CD4-positive, alpha-beta T cell (primary cell): Measurements from ENCODE around the gene GALNT2. TPM values are rescaled to one million over a fixed set of nuclear protein-coding genes. Genes with fewer than 3 reads are reported as not detected.

ENCODE experiments used
- ATAC-seq: fragments of 200-7000 bp; cut with Tn5 transposase; one replicate; pipeline ENCODE4 v1.10.0; 2022; ENCODE audit warnings: mild to moderate bottlenecking; ENCODE audit not compliant: poor library complexity
- CTCF ChIA-PET: fragments of 350-600 bp; sonication (Branson Sonifier 250); formaldehyde crosslinking; loops from one replicate; lab custom pipeline; 2021; ENCODE audit warnings: antibody characterized with exemption, inconsistent platforms; lab: Charles Lee
- POLR2A ChIA-PET: fragments of 350-600 bp; sonication (Branson Sonifier 250); formaldehyde crosslinking; loops from one replicate; lab custom pipeline; 2021; ENCODE audit warnings: antibody characterized with exemption, inconsistent platforms; lab: Charles Lee
- DNase-seq, 14 experiments: peaks; one replicate each; pipeline ENCODE4 v3.0.0-alpha.2; 2013 to 2020; ENCODE audit warnings: mixed read lengths in 2 of 14
- H3K27ac ChIP-seq, 2 donors: one replicate each; pipeline versions ENCODE4 v1.5.1 to v1.7.0; 2013; ENCODE audit warnings: low read length in 2 of 2, low read depth in 1 of 2, mild to moderate bottlenecking in 1 of 2
- H3K27me3 ChIP-seq, 2 experiments: 1 replicate in 1 of 2; 2 replicates in 1 of 2; pipeline versions ENCODE4 v1.6.1 to v1.7.0; 2013; ENCODE audit warnings: low read length in 2 of 2, control low read depth in 1 of 2, mild to moderate bottlenecking in 1 of 2, moderate library complexity in 1 of 2; ENCODE audit not compliant: insufficient read depth in 2 of 2, control insufficient read depth in 1 of 2
- H3K36me3 ChIP-seq: one replicate; pipeline ENCODE4 v1.6.1; 2013; ENCODE audit warnings: low read length, control low read depth; ENCODE audit not compliant: insufficient read depth
- H3K4me1 ChIP-seq: one replicate; pipeline ENCODE4 v1.6.1; 2013; ENCODE audit warnings: low read length, control low read depth; ENCODE audit not compliant: insufficient read depth
- H3K4me3 ChIP-seq: one replicate; pipeline ENCODE4 v1.5.1; 2013; ENCODE audit warnings: mild to moderate bottlenecking, low read length, moderate library complexity
- H3K9me3 ChIP-seq, 2 experiments: 1 replicate in 1 of 2; 2 replicates in 1 of 2; pipeline versions ENCODE4 v1.6.1 to v1.7.0; 2013; ENCODE audit warnings: low read length in 2 of 2, mild to moderate bottlenecking in 2 of 2, control low read depth in 1 of 2, moderate library complexity in 1 of 2; ENCODE audit not compliant: control insufficient read depth in 1 of 2, insufficient read depth in 1 of 2
- H3K27ac Mint-ChIP-seq: one replicate; pipeline ENCODE4 v1.8.0; 2020; ENCODE audit warnings: mixed read lengths
- H3K27me3 Mint-ChIP-seq: one replicate; pipeline ENCODE4 v1.8.0; 2021; ENCODE audit warnings: mixed read lengths
- H3K36me3 Mint-ChIP-seq: one replicate; pipeline ENCODE4 v1.8.0; 2021; ENCODE audit warnings: low read depth, mixed read lengths
- H3K4me1 Mint-ChIP-seq: one replicate; pipeline ENCODE4 v1.8.0; 2021; ENCODE audit warnings: low read depth, mixed read lengths
- H3K4me3 Mint-ChIP-seq: one replicate; pipeline ENCODE4 v1.8.0; 2020; ENCODE audit warnings: mild to moderate bottlenecking, mixed read lengths
- H3K9me3 Mint-ChIP-seq: one replicate; pipeline ENCODE4 v1.8.0; 2020; ENCODE audit warnings: mixed read lengths
- intact Hi-C, 2 experiments: fragments of 100-400 bp; cut with DNase I in 1 of 2; cut with micrococcal nuclease in 1 of 2; formaldehyde crosslinking; loops; one replicate each; pipeline versions ENCODE4 v1.15.1 to v1.9.0; 2023 to 2025; cut with DNase I, micrococcal nuclease
- total RNA-seq, 174 experiments: library from RNA in 2 of 174; stranded (reverse) in 2 of 174; gene quantifications; one replicate each; pipeline ENCODE4 v1.2.3 and lab custom pipeline; 2021 to 2026
- TF ChIP-seq, protein P1 (sequence below): fragments of 200-600 bp; IDR thresholded peaks from one replicate; pipeline ENCODE4 v1.8.0; 2022; ENCODE audit warnings: antibody characterized with exemption, mild to moderate bottlenecking

The GALNT2 gene
- total RNA-seq, 2 experiments from 2014 or later = 11.0 to 11.4 TPM

DNA sequence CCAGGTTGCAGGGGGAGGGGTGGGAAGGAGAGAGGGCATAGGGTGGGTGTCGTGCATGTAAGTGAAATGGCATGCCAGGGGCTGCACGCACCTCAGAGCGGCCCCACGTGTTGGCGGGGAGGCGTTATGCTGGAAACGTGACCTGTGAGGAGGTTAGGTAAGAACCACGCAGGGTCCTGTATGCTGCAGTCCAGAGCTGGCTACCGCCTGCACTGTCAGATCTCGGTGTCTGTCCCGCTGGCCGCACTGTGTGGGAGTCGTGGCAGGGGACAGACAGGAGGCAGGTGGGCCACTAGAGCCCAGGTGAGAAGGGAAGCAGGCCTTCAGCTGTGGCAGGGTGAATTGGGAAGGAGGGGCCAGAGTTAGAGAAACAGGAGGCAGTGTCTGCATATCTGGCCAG, 79.7 kb downstream of the GALNT2 start:
- no peaks in the 10 kb centered on the region for H3K27me3 Mint-ChIP-seq
- no peak for ATAC-seq
- no peaks in the 10 kb centered on the region for H3K9me3 Mint-ChIP-seq

DNA sequence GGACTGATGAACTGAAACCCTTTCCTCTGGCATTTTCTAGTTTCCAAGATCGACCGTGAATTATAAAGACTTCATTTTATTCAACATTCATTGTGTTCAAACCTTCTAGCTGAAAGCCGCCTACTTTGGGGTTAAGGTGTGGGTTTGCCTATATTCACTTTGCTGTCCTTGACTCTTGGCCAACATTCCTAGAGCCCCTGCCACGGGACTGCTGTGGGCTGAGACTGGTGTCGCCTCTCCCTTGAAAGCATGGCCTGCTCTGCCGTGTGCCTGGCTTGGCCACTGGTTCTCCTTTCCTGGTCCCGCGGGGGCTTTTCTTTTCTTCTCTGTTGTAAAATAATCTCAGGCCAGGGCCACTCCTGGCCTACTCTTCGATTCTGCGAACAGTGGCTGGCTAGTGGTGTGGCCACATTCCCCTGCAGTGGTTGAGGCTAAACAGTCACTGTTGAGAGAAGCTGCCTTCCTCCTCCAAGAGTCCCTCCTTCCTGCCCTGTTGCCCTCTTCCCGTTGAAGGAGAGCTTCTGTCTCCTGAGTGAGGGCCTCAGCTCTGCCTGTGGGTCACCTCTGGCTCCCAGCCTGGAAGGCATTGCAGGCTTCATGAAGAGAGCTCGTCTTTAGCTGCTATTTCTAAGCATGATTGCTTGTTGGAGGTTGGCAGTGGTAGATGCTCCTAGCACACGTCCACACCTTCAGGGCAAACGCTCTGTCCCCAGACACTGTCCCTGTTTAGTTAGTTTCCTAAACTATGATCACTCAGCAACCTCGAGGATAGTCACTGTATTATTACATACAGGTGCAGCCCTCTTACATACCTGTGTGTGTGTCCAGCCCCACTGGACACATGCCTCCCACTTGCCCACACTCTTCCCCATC, 80.5 kb downstream of the GALNT2 start:
- TF ChIP-seq, protein P1, sequence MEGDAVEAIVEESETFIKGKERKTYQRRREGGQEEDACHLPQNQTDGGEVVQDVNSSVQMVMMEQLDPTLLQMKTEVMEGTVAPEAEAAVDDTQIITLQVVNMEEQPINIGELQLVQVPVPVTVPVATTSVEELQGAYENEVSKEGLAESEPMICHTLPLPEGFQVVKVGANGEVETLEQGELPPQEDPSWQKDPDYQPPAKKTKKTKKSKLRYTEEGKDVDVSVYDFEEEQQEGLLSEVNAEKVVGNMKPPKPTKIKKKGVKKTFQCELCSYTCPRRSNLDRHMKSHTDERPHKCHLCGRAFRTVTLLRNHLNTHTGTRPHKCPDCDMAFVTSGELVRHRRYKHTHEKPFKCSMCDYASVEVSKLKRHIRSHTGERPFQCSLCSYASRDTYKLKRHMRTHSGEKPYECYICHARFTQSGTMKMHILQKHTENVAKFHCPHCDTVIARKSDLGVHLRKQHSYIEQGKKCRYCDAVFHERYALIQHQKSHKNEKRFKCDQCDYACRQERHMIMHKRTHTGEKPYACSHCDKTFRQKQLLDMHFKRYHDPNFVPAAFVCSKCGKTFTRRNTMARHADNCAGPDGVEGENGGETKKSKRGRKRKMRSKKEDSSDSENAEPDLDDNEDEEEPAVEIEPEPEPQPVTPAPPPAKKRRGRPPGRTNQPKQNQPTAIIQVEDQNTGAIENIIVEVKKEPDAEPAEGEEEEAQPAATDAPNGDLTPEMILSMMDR = no peak
- Mint-ChIP-seq H3K4me1 (peaks cover 79% of the 10 kb centered on the region), H3K27ac (no peak overlapping the region), H3K4me3 (no peak overlapping the region), H3K9me3 (no peaks in the 10 kb centered on the region), H3K36me3 (no peaks in the 10 kb centered on the region), H3K27me3 (no peaks in the 10 kb centered on the region)
- peaks cover 16% of the 10 kb centered on the region for H3K4me1 ChIP-seq
- H3K4me3 ChIP-seq = no peak overlapping the region
- ChIA-PET CTCF (no interaction called here), POLR2A (no interaction called here)
- intact Hi-C loops = no loop called here
- no peak for ATAC-seq
- no peaks in the 10 kb centered on the region for H3K9me3 ChIP-seq
- H3K27ac ChIP-seq = no peak overlapping the region
- H3K36me3 ChIP-seq = no peaks in the 10 kb centered on the region
- H3K27me3 ChIP-seq = no peaks in the 10 kb centered on the region
- DNase-seq = no peak

More for the DNA sequence above, 79.7 kb downstream of the GALNT2 start:
- intact Hi-C loops = no loop called here
- Histone ChIP-seq H3K4me1 (peaks cover 16% of the 10 kb centered on the region), H3K27ac (no peak overlapping the region), H3K4me3 (no peak overlapping the region), H3K36me3 (no peaks in the 10 kb centered on the region), H3K27me3 (no peaks in the 10 kb centered on the region), H3K9me3 (no peaks in the 10 kb centered on the region)
- ChIA-PET CTCF (no interaction called here), POLR2A (no interaction called here)
- no peak overlapping the region for H3K4me3 Mint-ChIP-seq
- no peaks in the 10 kb centered on the region for H3K36me3 Mint-ChIP-seq
- no peak for DNase-seq
- peaks cover 74% of the 10 kb centered on the region for H3K4me1 Mint-ChIP-seq
- H3K27ac Mint-ChIP-seq = no peak overlapping the region
- TF ChIP-seq, protein P1 = no peak

DNA sequence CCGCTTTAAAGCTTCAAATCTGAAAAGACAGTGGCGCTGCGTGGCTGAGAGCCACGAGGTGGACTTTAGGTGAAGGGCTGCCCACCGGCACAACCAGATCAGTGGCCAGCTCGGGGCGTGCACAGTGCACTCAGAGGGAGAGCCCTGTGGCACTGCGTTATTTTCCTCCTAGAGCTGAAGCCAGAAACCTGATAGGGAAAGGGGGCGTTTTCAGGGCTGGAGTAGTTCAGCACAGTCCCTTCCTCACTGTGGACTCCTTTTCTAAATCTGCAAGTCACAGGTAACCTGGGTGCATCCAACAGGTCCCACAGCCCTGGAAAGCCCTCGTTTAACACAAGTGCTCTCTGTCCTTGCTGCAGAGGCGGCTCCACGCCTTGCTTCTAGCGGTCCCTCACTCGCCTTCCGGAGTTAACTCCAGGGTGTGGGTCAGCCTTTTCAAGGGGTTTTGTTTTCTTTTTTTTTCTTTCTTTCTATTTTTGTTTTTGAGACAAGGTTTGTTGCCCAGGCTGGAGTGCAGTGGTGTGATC, 81.2 kb downstream of the GALNT2 start:
- H3K4me1 ChIP-seq = peaks cover 16% of the 10 kb centered on the region
- ChIA-PET CTCF (no interaction called here), POLR2A (no interaction called here)
- no peak for DNase-seq
- Mint-ChIP-seq H3K27me3 (no peaks in the 10 kb centered on the region), H3K36me3 (no peaks in the 10 kb centered on the region), H3K27ac (no peak overlapping the region), H3K4me3 (no peak overlapping the region), H3K9me3 (no peaks in the 10 kb centered on the region), H3K4me1 (peaks cover 75% of the 10 kb centered on the region)
- no peak for ATAC-seq
- H3K27me3 ChIP-seq = no peaks in the 10 kb centered on the region
- intact Hi-C loops = no loop called here
- H3K4me3 ChIP-seq = no peak overlapping the region
- TF ChIP-seq, protein P1 = no peak
- no peaks in the 10 kb centered on the region for H3K9me3 ChIP-seq
- H3K36me3 ChIP-seq = no peaks in the 10 kb centered on the region
- no peak overlapping the region for H3K27ac ChIP-seq
